Hematopoietic multipotent progenitor cell treated with erythropoietin and hydrocortisone succinate and interleukin-3 and kit ligand, for 4 days (in vitro differentiated cells): ENCODE measurements around the gene NRP2.

Experiments used
- DNase-seq: peaks from one replicate; pipeline ENCODE4 v3.0.0-alpha.2; 2015

Gene NRP2

DNA sequence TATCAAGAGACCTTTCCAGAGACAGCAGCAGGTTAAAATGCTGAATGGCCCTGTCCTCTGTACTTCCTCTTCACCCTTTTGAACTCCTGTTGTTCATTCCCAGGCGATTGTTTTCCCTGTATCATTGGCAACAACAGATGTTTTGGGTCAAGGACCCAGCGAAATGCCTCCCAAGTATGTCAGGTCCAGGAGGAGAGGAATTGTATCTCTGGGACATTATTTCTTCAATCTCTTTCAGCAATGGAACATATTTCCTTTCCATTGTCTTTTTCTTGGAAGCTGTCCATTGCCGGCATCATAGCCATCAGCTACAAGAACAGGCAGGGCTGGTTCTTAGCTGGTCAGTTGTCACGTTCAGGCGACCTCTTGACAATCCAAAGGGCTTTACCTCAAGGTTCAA, 76.2 kb downstream of the NRP2 start:
- DNase-seq = no peak

DNA sequence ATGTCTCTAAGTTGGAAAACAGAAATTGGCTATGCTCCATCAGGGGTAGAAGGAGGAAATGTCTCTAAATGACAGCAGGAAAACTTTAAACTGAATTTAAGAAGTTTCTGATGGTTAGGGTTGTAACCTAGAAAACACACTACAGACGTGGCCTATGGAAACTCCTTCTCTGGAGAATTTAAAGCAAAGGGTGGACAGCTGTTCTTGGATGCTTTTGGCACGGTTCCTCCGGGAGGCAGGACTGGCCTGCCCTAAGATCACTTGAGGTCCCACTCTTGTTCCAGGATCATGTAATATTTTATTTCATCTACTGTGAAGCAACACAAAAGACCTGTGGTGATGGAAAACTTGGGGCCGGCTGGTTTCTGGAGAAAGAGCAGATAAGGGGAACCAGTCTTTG, 77.0 kb downstream of the NRP2 start:
- DNase-seq = no peak

DNA sequence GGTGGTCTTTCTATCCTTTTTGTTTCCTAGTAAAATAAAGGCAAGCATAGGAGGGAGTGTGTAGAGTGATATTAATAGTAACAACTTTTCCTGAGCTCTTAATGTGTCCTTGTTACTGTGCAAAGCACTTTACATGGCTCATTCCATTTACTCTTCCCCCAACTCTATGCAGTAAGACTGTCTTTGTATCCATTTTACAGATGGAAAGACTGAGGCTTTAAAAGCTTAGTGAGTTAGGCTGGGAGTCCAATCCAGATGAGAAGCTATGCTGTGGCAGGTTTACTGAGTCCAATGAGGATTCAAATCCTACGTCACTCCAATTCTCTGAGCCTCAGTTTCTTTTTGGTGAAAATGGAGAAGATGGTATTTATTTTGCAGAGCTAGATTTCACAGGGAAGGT, 77.4 kb downstream of the NRP2 start:
- DNase-seq = no peak

DNA sequence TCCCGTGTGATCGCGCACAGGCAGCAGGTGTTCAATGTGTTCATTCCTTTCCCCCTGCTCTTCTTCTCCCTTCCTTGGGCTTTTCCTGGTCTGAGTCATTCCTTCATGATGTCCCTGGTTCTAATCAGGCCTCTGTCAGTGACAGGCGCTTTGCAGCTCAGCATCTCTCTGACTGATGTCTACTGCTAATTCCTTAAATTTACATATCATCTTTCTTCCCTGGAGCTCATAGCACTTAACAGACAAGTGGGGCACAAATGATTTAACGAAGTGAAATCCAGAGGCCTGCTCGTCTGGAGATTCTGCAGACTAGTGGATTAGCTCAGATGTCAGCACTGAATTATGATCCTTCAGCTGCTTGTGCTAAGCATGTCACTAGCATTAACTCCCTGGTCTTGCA, 77.9 kb downstream of the NRP2 start:
- no peak for DNase-seq

DNA sequence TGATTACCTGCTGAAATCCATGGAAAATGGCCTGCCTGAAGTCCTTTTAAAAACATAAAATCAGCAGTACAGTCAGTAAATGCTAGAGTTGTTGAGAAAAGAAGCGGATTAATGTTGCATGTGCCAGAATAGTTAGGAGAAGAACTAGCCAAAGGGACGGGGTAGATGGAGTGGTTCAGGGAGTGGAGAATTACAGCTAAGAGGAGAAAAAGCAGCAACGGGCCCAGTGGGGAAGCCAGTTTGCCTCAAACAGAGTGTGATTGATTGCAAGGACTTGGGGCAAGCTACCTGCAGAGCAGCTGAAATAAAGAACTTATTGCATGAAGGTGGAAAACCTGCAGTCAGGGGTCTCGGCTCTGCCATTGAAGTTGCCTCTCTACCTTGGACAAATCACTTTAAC, 79.1 kb downstream of the NRP2 start:
- no peak for DNase-seq

DNA sequence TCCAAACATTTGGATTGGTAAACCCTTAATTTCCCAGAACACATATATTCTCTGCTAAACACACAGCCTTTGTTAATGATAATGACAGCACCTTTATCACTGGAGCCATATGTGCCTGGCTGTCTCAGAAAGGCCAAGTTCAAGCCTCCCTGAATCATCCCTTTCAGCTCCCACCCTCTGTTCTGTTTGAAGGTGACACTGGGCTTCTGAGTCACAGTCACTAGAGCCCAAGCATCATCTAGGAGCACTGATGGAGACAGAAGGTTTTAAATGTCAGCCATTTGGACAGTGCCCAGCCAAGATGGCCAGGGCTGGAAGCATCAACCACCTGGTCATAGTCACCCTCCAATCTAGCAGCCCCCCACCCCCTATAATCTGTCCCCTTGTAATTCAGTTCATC, 80.6 kb downstream of the NRP2 start:
- DNase-seq = no peak

DNA sequence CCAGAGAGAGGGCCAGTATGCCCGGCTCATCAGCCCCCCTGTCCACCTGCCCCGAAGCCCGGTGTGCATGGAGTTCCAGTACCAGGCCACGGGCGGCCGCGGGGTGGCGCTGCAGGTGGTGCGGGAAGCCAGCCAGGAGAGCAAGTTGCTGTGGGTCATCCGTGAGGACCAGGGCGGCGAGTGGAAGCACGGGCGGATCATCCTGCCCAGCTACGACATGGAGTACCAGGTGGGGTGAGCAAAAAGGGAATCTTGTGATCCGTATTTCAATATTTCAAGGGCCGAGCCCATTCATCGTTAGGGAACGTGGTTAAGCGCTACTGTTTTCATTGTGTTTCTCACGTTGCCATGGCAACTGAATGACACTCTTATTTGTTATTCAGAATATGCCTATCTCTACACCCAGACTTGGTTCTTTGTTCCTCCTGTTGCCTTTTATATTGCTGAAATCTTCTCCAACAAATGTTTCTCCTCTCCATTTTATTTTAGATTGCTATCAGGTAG, 81.5 kb downstream of the NRP2 start:
- DNase-seq = peak; percentile 82

DNA sequence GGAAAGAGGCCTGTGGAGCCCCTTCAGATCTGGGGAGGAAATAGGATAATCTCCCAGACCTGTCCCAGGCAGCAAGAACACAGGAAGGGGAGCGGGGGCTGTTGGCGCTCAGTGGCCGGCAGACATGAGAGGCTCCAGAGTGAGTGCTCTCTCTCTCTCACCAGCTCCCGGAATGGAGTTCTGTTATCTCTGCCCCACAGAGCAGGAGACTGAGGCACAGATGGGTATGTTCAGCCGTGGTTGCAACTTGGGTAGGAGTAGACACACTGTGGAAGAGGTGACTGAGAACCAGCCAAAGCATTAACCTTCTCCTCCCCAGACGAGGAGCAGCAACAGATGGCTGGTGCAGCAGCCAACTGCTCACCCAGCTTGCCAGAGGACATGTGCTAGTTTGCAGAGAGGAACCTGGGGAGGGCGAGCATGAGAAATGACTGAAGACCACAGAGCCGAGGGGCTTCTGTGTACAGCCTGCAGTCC, 82.0 kb downstream of the NRP2 start:
- peak; percentile 44 for DNase-seq

DNA sequence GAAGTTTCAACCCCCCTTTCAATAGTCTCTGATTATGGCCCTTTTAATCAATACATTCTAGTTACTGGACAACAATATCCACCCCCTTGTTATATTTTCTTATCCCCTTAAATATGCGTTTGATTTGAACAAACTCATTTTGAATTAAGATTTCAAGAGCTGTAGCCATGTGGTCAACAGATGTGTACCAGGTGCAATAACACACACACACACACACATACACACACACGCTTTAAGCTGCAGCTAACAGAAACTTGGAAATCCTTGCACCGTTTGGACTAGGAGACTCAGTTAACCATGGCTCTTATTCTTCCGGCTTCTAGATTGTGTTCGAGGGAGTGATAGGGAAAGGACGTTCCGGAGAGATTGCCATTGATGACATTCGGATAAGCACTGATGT, 82.8 kb downstream of the NRP2 start:
- no peak for DNase-seq

DNA sequence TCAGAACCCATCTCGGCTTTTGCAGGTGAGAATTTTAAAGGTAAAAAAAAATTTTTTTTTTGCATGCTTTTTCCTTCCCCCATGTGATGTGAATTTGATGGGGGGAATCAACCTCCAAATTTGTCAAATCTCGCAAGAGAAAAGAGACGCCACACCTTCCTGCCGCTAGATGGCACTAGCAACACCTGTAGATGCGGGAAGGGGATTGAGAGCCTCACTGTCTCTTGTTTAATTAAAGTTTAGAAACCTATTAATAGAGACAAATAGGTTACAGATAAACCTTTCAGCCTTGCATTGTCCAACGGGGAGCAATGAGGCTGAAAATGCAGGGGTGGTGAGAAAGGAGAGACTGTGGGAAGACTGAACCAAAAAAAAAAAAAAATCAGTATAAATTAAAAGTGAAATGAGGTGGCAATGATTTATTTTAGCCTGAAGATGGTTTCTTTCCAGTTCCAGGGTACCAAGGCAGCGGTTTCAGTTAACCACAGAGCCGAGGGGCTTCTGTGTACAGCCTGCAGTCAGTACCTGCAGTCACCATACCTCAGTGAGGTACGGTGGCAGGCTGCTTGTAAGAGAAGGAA, 84.6 kb downstream of the NRP2 start:
- peak; percentile 84 for DNase-seq

DNA sequence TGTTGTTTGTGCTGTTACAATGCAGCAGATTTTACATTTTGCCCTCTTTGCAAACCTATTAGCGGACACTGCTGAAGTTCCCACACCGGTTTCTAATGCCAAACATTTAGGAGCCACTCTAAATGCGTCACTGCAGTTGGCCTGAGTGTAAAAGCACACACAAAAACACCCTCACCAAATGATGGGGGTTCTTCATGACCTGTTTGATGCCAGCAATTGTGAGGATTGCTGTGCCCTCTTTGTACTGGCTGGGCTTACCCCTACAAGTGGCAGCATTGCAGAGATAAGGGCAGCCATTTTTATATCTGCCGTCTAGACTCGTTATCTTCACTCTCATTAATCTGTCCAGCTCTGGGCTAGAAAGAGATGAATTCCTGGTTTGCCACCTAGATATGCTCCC, 85.3 kb downstream of the NRP2 start:
- peak; percentile 18 for DNase-seq

DNA sequence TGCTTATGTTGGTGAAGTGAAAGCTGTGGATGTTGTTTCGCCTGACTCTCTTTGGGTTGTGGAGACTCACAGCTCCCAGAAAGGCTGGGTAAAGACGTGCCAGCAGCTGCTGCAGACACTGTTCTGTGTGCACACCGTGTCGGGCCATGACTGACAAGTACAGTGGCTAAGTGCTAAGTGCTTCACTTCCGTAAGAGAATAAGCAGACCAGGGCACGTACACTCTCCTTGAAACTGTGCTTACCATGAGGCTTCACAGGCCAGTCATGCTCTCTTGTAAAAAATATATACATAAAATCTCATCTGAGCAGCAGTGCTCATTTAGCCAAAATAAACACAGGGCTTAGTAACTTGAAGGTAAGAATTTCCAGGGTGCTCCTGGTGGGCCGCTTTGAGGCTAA, 86.0 kb downstream of the NRP2 start:
- DNase-seq = no peak

DNA sequence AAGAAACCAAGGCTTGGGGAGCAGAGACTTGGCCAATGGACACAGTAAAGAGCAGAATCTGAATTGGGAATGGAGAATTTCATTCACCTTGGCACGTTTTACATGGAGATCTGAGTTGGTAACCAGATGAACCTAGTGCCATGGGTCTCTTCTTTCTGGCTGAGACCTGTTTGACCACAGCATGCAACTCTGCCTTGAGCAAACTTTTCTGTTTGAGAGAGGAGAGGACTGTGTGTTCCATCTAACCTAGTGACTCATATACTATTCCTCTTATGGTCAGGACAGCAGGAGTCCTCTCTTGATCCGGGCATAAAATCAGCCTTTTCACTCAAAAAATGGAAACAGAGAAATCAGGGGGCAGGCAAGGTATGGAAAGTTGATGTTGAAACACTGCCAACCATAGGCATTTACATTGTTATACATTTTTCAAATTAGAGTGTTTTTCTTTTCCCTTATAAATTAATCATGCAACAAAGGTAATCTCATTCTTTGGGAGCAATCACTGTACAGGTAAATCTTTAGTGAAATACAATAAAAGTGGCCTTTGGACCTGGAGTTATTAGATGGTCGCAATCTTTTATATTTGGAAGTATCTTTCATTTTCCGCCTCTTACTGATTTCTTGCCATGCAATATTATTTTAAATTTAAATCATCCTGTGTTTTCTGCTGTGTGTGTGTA, 86.7 kb downstream of the NRP2 start:
- no peak for DNase-seq

DNA sequence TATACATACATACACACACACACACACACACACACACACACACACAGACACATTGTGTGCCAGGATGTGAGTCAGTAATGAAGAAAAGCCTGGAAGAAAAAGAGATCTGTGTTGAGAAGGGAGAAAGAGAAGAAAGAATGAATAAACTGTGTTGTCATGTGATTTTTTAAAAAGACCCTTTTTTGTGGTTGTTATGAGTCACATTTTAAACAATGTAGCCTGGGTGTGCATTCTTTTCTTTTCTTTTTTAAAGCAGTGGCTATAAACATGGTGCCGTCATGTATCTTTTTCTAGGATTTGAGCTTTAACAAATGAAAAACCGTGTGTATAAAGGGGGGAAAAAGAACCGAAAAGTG, 87.2 kb downstream of the NRP2 start:
- DNase-seq = no peak

DNA sequence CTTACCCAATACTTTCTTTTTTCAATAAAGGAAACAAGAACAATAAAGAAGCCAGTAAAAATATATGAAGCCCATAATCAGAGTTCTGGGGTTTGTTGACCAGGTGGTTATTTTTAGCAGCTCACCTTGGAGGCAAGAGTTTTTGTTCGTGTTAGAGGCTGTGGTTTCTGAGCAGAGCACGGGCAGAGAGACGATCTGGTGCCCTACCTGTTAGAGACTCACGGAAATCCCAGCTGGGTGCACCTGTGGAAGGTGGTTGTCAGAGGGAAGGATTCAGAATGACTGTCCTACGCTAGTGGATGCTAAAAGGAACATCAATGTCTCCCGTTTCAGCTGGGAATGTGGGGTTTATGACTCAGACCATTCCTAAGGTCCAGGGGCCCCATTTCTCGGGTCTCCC, 87.6 kb downstream of the NRP2 start:
- no peak for DNase-seq

DNA sequence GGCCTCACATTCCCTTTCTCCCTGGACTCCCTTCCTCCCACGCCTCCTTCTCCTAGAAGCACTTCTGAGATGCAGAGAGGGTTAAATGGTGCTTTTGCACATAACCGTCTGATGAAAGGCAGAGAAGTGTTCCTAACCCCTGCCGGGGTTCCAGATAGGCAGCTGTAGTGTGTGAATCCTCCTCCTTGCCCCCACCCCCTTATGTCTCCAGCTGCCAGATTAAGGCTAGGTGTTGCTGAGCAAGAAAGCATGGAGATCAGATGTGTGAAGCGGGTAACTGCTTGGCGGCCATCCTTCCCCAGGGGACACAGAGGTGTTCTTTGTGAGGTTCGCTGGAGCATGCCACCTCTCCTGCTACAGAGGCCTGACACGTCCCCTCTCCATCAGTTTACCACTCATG, 88.3 kb downstream of the NRP2 start:
- no peak for DNase-seq

DNA sequence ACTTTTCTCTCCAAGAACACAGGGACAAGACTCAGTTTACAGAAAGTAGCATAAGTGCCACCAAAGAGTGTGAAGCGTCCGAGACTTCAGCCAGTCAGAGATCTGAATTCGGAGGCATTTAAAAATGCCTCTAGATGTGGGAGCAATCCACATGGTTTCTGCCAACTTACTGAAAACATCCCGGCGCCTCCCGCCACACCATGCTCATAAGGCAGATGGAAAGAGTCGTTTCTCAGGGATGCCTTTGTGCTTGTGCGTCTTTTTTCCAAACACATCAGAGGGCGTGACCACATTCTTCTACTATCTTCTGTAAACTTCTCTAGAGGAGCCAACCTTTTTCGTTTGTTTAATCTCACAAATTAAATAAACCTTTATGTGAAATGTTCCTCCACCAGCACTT, 88.7 kb downstream of the NRP2 start:
- no peak for DNase-seq

DNA sequence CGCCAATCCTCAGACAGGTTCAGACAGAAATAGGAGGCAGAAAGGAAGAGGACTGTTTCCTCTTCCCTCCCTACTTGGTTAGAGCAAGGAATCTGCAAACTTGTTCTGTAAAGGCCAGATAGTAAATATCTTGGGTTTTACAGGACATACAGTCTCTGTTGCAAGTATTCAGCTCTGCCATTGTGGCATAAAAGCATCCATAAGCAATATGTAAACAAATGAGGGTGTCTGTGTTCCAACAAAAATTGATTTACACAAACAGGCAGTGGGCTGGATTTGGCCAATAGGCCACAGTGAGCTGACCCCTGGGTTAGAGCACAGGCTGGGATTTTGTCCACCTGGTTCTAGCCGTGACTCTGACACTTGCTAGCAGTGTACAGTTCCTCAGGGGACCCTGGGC, 89.4 kb downstream of the NRP2 start:
- no peak for DNase-seq

DNA sequence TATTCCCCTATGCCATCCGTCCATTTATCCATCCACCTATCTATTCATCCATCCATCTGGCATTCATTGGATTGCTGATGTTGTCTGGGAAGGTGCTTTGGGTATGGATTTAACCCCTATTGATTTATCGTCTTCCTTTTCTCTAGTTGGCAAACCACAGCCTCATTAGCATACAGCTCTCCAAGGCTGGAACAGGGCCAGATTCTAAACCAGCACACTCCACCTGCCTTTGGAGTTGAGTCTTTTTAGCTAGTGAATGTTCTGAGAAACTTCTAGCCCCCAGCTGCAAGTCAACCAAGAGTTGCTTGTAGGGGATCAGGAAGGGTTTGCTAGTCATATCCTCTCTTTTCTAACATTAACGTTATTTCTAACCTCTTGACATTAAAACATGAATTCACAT, 90.7 kb downstream of the NRP2 start:
- peak; percentile 38 for DNase-seq

DNA sequence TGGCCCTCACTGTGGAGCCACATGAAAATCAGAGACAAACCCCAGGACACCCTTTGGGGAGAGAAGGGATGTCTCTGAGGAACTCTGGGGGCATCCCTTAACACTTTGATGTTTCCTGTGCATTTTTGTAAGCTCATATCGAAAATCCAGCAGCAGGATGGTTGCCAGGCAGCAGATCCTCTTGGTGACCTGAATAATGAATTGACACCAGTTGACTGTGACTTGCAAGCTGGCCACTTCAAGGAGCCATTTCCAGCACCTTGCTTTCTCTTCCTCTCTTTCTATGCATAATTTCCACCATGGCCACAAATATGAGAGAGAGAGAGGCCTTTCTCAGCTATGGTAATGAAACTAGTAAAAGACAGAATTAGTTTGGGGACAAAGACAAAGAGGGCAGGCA, 91.7 kb downstream of the NRP2 start:
- no peak for DNase-seq

DNA sequence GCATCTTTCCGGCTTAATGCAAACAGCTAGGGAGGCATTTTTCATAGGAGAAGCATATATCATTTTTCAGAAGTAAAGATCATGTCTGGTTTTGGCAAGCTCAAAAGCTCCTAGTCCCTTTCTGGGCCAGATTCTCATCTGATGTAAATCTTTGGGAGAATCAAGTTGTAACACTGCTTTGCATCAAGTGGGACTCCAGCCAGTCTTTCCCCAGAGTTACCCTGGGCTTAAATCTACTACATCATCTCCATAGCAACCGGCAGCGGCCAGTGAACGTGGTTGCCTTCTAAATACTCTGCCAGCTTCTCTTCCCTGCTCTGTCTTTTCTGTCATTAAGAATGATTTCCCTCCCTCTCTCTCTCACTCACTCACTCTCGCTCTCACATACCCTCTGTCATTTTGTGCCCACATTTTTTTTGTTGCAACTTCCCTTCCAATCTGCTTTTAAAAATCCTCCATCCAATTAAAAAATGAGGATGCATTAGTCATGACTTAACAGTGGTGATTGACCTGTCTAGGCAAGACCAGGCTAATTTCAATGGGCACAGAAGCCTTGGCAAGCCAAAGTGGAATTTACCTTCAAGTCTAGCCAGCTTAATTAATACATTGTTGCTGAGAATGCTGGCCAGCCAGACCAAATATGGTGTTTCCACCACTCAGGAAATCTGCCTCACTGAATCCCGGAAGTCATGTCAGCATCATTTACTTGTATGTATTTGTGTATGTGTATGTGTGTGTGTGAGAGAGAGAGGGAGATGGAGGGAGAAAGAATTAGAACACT, 93.0 kb downstream of the NRP2 start:
- DNase-seq = no peak

DNA sequence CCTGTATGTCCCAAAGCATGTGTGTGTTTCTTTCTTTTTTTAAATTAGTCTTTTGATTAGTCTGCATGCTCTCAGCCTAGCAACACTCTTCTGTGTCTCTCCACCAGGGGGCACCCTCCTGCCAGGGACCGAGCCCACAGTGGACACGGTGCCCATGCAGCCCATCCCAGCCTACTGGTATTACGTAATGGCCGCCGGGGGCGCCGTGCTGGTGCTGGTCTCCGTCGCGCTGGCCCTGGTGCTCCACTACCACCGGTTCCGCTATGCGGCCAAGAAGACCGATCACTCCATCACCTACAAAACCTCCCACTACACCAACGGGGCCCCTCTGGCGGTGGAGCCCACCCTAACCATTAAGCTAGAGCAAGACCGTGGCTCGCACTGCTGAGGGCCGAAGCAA, 93.8 kb downstream of the NRP2 start:
- DNase-seq = peak; percentile 77

DNA sequence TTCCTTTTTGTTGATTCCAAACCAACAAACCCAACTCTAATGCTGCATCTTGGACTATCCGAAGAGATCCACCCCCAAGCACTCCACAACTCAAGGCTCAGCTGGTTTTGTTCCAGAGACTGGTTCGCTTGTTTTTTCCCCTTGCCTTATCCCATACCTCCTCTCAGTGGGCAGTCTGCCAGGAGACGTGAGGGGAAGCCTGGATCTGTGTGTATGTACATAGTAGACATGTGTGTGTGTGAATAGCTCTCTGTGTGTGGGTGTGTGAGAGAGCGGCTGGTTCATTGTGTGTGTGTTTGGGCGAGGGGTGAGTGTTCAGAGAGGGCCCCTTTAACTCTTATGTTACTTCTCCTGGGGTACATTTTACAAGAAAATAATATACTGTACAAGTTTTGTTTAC, 94.4 kb downstream of the NRP2 start:
- no peak for DNase-seq

DNA sequence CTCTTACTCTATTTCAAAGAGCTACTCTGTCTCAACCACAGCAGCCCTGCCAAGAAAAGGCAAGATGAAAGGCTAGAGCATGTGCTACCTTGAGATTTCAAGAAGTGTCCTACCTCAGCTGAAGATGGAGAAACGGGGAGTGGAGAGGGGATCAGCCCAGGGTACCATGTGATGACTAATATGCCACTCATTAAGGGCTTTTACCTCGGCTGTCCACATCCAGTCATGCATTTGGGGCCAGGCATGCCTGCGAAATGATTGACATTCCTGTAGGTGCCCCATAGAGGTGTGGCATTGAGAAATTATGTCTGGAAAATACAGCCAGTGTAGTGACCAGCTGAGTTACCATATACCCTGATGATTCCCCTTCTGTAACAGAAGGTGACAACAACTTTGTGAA, 96.1 kb downstream of the NRP2 start:
- DNase-seq = no peak
